Fibroblast of skin of right biceps (primary cell): ENCODE data around the gene TLNRD1.

Experiments
- DNase-seq: peaks from one replicate; pipeline ENCODE4 v3.0.0-alpha.2; 2013

TLNRD1 gene

DNA sequence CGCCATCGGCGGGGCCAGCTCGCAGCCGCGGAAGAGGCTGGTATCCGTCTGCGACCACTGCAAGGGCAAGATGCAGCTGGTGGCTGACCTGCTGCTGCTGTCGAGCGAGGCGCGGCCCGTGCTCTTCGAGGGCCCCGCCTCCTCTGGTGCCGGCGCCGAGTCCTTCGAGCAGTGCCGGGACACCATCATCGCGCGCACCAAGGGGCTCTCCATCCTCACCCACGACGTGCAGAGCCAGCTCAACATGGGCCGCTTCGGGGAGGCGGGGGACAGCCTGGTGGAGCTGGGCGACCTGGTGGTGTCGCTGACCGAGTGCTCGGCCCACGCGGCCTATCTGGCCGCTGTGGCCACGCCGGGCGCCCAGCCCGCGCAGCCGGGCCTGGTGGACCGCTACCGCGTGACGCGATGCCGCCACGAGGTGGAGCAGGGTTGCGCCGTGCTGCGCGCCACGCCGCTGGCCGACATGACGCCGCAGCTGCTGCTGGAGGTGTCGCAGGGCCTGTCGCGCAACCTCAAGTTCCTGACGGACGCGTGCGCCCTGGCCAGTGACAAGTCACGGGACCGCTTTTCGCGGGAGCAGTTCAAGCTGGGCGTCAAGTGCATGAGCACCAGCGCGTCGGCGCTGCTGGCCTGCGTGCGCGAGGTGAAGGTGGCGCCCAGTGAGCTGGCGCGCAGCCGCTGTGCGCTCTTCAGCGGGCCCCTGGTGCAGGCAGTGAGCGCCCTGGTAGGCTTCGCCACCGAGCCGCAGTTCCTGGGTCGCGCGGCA lies 1.8 kb downstream of the TLNRD1 start:
- peak; percentile 44 for DNase-seq

GRCh38 chr15:81003097-81003350 lies 2.3 kb downstream of the TLNRD1 start:
- DNase-seq = no peak

DNA sequence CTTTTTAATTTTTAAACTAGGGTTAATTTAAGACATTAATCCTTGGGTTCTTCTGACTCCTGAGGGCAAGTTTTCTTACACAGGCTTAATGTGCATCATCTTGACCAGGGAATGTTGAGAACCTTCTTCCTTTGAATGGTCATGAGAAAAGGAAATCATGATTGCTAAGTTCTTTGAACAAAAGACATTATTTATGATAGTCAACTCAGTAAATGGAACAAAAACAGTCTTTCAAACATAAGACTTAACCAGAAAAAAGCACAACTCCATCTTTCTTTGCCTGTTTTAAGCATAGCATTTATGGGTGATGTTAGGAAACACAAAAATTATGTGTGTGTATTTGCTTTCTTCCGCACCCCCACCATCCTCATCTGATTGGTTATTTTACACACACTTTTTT lies 5.4 kb downstream of the TLNRD1 start:
- no peak for DNase-seq

DNA sequence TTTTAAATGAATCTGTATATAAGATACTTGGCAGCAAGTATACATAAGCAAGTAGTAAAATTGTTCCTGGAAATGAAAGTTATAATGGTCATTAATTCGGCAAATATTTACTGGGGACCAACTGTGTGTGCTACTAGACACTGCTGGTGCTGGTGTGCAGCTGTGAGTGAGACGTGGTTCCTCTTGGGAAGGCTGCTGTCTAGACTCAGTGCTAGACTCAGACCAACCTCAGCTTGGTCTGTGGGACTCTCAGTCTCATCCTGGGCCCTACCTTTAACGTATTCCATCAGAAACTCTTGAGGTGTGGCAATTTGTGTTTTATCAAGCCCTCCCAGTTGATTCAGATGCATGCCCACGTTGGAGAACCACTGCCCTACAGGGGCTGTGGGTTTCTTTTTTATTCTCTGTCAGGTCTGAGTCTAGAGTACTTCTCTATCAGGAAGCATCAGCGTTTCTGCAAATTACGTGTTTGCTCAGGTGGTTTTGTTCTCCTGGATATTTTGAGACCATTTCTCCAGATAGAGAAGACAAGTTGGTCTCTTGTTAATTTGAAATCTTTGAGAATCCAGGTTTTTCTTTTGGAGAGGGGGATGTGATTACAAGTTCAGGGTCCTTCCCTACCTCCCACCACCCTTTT lies 6.8 kb downstream of the TLNRD1 start:
- no peak for DNase-seq

DNA sequence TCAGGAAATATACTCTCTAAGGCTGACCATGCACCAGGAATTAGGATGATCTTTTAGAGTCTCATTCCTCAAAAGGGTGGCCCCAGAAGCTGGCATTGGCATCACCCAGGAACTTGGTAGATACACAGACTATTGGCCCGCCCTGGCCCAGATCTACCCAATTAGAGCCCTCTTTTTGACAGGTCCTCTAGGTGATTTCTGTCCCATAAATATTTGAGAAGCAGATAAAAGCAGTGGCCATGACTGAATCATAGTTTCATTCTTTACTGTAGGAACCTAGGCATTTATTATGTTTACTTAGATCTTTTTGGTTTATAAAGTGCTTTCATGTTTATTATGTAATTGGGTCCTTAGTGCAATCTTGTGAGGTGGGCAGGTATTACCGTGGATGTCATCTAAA lies 7.6 kb downstream of the TLNRD1 start:
- no peak for DNase-seq

DNA sequence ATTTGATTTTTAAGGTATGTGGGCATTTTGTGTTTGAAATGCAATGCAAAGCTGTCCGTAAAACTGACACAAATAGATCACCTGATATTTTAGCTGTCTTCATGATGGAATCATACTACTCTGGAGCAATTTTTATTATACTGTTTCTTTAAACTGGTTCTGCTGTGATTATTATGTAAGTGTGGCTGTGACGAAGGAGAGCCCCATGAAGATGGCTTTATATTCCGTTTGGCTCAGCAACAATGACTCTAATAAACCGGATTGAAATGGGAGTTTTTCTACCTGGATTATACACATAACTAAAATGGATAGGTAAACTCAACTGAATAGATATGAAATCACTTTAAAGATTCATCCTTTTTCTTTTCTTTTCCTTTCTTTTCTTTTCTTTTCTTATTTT lies 9.4 kb downstream of the TLNRD1 start:
- DNase-seq = no peak

- DNase-seq = peak; percentile 58
These were observed 10.9 kb downstream of the TLNRD1 start for GRCh38 chr15:81011593-81011992.

DNA sequence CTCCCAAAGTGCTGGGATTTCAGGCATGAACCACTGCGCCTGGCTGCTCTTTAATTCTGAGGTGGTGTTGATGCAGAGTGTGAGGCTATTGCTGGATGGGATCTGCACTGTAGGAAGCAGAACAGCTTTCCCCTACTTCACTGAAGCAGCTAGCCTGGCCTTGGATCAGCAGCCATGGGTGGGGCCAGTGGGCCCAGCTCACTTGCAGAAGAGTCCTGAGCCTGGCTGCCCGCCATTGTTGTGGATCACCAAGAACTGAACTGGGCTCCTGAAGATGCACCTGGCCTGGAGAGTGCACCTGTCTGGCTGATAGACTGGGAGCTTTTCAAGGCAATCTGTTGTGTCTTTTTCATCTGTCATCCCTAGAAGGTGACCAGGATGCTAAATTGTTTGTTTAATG lies 11.9 kb downstream of the TLNRD1 start:
- DNase-seq = no peak

- DNase-seq = no peak
These were observed 12.7 kb downstream of the TLNRD1 start for GRCh38 chr15:81013396-81013929.

GRCh38 chr15:81014446-81015093 lies 13.8 kb downstream of the TLNRD1 start:
- DNase-seq = no peak

- no peak for DNase-seq
These were observed 15.1 kb downstream of the TLNRD1 start for GRCh38 chr15:81015621-81016488.

DNA sequence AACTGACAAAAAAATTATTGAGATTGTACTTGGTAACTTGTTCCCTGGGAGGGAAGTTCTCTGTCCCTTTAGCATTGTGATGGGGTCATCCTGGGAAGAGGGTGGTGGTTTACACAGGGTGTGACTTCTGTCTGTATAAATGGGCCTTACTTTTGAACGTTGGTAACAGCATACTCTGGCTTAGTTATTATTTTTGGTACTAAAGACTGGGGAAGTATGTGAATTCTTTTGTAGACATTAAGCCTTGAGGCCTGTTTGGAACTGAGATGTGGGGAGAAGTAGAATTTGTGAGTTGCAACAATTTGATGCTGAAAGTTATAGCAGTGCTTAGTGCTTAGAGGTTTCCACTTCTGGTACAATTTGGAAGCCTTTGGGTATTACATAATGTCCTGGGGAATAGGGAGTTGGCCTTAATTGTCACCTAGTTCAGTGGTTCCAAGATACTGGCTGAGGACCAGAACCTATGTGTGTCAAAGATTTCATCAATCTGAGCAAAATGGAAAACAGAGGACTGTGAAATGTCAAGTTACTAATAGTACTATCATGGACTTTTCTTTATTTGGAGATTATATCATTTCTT lies 15.9 kb downstream of the TLNRD1 start:
- no peak for DNase-seq

GRCh38 chr15:81018197-81018596 lies 17.5 kb downstream of the TLNRD1 start:
- DNase-seq = no peak

DNA sequence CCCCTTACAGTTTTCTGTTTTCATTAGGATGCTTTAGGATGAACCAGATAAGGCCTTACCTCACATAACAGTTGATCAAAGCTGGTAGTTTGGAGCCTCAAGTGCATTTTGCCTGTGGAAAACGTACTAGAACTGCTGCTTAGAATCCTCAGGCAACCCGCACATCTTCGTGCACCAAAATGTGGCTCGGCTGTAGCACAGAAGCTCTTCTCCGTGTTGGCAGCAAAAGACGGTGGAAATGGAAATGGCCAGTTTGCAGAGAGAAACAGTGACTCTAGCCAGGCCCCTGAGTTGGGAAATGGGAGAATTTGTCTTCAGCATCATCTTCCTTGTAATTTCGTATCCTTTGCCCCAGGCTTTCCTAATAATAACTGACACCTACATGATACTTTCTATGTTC lies 20.6 kb downstream of the TLNRD1 start:
- no peak for DNase-seq

- peak; percentile 67 for DNase-seq
These were observed 23.0 kb downstream of the TLNRD1 start for GRCh38 chr15:81023483-81024264.

DNA sequence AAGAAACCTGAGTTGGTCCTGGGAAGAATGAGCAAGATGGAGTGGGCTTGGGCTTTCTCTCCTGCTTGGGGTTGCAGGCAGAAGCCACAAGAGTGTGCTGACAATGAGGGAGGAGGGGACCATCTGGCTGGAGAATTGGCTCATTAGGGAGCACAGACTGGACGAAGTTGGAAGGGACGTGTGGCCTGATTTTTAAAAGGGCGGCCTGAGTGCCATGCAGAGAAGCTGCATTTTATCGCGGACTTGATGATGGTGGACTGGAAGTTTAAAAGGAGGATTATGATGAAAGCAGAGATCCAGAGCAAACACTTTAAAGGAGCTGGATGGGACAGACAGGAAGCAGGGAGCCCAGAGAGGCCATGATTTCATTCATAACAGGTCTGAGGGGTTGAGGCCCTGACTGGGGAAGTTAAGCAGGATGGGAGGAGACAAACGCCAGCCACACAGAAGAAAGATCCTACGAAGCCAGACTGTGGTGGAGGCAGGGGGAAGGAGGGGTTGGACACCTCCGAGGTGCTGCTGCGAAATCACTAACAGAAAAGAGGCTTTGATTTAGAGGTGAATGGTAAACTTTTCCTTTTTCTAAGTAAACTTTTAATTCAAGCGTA lies 23.6 kb downstream of the TLNRD1 start:
- peak; percentile 23 for DNase-seq

DNA sequence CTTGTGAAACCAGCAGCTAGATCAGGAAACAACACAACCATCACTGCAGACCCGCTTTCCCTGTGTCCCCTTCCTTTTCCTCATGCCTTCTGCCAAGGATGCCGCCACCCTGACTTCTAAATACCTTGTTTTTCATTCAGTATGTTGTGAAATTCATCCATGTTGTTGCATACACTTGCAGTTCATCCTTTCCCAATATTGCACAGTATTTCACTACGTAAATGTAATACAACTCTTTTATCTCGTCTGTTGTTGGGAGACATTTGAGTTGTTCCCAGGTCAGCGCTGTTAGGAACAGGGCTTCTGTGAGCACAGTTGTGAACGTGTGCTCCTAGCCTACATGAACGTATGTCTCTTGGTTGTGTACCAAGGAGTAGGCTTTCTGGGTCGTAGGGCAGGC lies 24.2 kb downstream of the TLNRD1 start:
- no peak for DNase-seq

- no peak for DNase-seq
These were observed 25.1 kb downstream of the TLNRD1 start for GRCh38 chr15:81025721-81026370.

DNA sequence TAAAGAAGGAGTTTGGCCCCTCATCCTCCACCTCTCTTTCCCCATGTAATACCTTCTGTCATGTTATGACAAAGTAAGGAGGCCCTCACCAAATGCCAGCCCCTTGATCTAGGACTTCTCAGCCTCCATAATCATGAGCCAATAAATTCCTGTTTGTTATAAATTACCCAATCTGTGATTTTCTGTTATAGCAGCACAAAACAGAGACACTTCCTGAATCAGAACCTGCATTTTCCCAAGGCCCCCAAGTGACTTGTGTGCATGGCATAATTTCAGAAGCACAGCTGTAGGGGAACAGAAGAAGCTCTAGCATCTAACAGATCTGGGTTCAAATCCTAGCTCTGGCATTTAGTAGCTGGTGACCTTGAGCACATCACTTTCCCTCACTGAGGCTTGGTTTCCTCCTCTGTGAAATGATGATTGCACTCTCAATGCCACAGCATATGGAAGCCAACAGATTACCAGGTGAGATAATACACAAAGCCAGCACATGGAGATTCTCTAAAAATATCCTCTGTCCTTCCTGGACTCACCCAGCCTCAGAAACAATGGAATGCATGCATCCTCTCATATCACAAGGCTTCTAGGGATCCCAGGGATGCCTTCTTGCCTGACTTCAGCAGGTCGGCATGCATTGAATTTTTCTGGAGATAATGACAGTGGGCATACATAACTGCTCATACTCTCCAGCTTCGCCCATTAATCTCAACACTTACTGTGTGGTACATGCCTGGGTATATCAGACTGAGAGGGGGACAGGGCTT lies 26.3 kb downstream of the TLNRD1 start:
- peak; percentile 43 for DNase-seq
